PFSK-1 (cell line): ENCODE data around the gene IL17D.

ENCODE experiments used
- FOXP2 ChIP-seq: optimal IDR thresholded peaks from 2 replicates; pipeline ENCODE3; 2011; ENCODE audit warnings: borderline replicate concordance, control low read depth, inconsistent platforms; ENCODE audit not compliant: insufficient read depth; ENCODE audit errors: extremely low read length, extremely low read depth
- POLR2AphosphoS5 ChIP-seq: IDR thresholded peaks from 2 replicates; pipeline ENCODE4 v1.6.1; 2012; ENCODE audit warnings: low read depth, mild to moderate bottlenecking, control low read depth, low read length, moderate library complexity
- REST ChIP-seq, 2 experiments: IDR thresholded peaks; 2 replicates each; pipeline versions ENCODE4 v1.6.1 to v1.8.0; 2011 to 2012; ENCODE audit warnings: low read depth in 2 of 2, low read length in 2 of 2, control low read depth in 1 of 2, inconsistent platforms in 1 of 2, mild to moderate bottlenecking in 1 of 2, moderate library complexity in 1 of 2; ENCODE audit not compliant: insufficient read depth in 1 of 2
- SIN3A ChIP-seq: IDR thresholded peaks from 2 replicates; pipeline ENCODE4 v1.6.1; 2012; ENCODE audit warnings: mild to moderate bottlenecking, low read length, moderate library complexity, borderline replicate concordance; ENCODE audit not compliant: insufficient read depth

GRCh38 chr13:20767309-20767943 is 63.9 kb downstream of the IL17D start:
- TF ChIP-seq POLR2AphosphoS5 (no peak), REST (IDR thresholded peaks at IDR 0.05; ENCODE audit: insufficient read depth in 1 of 2, low read depth in 2 of 2, low read length in 2 of 2) (no peak), FOXP2 (no peak), SIN3A (no peak)
